BJ (cell line): ENCODE data around the gene GBGT1. TPM values are rescaled to one million over a fixed set of nuclear protein-coding genes. Genes with fewer than 3 reads are reported as not detected.

Experiments
- CTCF ChIA-PET: fragments of 350-600 bp; formaldehyde crosslinking; extraction: SDS; loops from one replicate; lab custom pipeline; 2021; ENCODE audit warnings: antibody characterized with exemption, inconsistent platforms; lab: Yijun Ruan, JAX
- POLR2A ChIA-PET: fragments of 300-600 bp; sonication (Branson Sonifier 250); formaldehyde crosslinking; extraction: SDS; loops from one replicate; lab custom pipeline; 2021; ENCODE audit warnings: antibody characterized with exemption; lab: Charles Lee
- DNase-seq: peaks from one replicate; pipeline ENCODE4 v3.0.0-alpha.2; 2011; ENCODE audit warnings: low read depth
- H3K27me3 ChIP-seq: 2 replicates; pipeline ENCODE4 v1.6.0; 2011; ENCODE audit warnings: low read length; ENCODE audit not compliant: control insufficient read depth, insufficient read depth
- H3K36me3 ChIP-seq: 2 replicates; pipeline ENCODE4 v1.5.1; 2011; ENCODE audit warnings: low read length; ENCODE audit not compliant: control insufficient read depth, insufficient read depth
- H3K4me3 ChIP-seq: 2 replicates; pipeline ENCODE4 v1.5.1; 2011; ENCODE audit warnings: low read depth, mild to moderate bottlenecking, control low read depth, low read length
- CTCF ChIP-seq: IDR thresholded peaks from 2 replicates; pipeline ENCODE4 v1.5.1; 2011; ENCODE audit warnings: low read depth, mild to moderate bottlenecking, control low read depth, inconsistent platforms, low read length, moderate library complexity; ENCODE audit not compliant: insufficient read depth
- polyA plus RNA-seq: library from polyadenylated mRNA; depleted of rRNA; stranded (reverse); fragments of >200 nt; gene quantifications from 2 replicates; pipeline ENCODE4 v1.2.3, GENCODE V29; 2011

Gene GBGT1
- polyA plus RNA-seq, 1 experiment = 10.3 TPM

GRCh38 chr9:133121198-133121914, 42.4 kb downstream of the GBGT1 start, which contains the start of gene RALGDS:
Gene RALGDS, minus strand, starts transcription at chr9:133121240. Its CDS starts 86 bp downstream, at chr9:133121154.
- POLR2A ChIA-PET = no interaction called here
- TF ChIP-seq CTCF = no peak
- DNase-seq = no peak
- Histone ChIP-seq H3K27me3 (no peaks in the 10 kb centered on the region), H3K36me3 (no peaks in the 10 kb centered on the region; the same call in 1 of the 2 replicates), H3K4me3 (peak within 1 kb of the TSS; percentile 57)
- CTCF ChIA-PET = interaction anchor here (25.9 kb wide), 1 partner anchor 27 kb away, joined by 505 read pairs; no protein-coding TSS in a partner anchor

DNA sequence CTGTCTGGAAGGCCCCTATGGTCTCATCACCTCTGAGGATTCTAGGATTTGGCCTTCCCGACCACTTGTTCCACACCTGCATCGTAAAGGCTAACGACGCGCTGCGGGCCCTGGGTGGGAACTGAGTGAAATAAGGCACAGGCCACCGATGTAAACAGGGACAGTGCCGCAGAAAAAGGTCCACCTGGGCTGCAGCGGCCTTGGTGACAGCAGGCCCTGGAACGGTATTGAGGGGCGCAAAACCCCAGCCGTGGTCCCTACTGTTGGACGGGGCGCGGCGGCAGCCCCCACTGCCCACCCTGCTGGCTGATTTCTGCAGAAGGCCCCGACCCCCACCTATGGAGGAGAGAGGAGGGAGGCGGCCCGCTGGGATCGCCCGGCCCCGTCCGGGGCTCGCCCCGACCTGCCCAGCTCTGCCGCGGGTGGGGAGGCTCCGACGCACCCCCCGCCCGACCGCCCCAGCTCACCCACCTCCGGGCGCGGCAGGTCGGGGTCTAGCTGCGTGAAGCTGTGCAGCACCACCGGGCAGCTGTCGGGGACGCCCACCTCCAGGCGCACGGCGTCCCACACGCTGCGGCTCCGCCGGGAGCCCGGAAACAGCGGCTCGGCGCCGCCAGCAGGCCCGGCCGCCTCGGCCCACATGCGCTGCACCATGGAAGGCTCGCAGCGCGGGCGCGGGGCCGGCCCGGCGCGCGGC, 43.1 kb downstream of the GBGT1 start:
- Histone ChIP-seq H3K36me3 (peaks cover 1% of the 10 kb centered on the region; the same call in 1 of the 2 replicates), H3K27me3 (no peaks in the 10 kb centered on the region), H3K4me3 (peak overlapping the region; percentile 57)
- ChIA-PET CTCF (interaction anchor here (25.9 kb wide), 1 partner anchor 27 kb away, joined by 505 read pairs; no protein-coding TSS in a partner anchor), POLR2A (no interaction called here)
- no peak for TF ChIP-seq CTCF
- DNase-seq = no peak

GRCh38 chr9:133119846-133120500, 43.7 kb downstream of the GBGT1 start:
- no peak for DNase-seq
- CTCF ChIA-PET = interaction anchor here (0.6 to 25.9 kb wide), 7 partner anchors 12 to 122 kb away, joined by 3 to 505 read pairs (median 5); no protein-coding TSS in a partner anchor
- no peak for TF ChIP-seq CTCF
- Histone ChIP-seq H3K36me3 (peaks cover 1% of the 10 kb centered on the region; the same call in 1 of the 2 replicates), H3K4me3 (peak overlapping the region; percentile 57), H3K27me3 (no peaks in the 10 kb centered on the region)
- POLR2A ChIA-PET = no interaction called here

DNA sequence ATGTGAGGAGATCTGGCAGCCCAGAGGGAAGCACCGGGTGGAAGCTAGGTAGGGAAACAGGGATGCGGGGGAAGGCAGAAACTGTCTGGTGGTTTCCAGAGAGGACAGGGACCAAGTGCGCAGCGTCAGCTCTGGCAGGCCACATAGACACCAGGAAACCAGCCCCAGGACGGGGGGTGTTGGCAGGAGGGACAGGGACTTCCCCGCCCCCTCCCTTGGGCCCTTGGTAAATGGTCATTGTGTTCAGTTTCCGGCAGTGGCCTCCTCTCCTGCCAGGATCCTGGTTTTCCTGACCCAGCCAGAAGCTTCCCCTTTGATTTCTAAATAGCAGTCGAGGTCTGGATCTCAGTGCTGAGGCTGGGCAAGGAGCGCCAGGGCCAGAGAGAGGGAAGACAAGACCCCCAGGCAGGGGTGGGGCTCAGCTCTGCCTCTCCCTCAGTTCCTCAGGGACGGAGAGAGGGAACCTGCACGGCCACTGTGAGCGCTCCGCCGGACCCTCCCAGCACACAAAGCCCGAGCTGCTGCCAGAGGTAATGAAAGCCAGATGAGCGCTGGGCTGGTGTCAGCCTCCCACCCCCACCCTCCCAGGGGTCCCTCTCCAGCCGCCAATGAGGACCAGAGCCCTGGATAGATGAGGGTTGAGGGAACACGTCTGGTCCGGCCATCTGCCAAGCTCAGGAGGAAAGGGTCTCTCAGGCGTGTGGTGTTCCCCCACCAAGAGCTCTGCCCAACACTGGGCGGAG, 44.4 kb downstream of the GBGT1 start:
- ChIA-PET CTCF (interaction anchor here (0.6 to 25.9 kb wide), 7 partner anchors 12 to 121 kb away, joined by 3 to 505 read pairs (median 5); no protein-coding TSS in a partner anchor), POLR2A (no interaction called here)
- DNase-seq = no peak
- no peak for TF ChIP-seq CTCF
- Histone ChIP-seq H3K4me3 (peak overlapping the region; percentile 57), H3K36me3 (peaks cover 1% of the 10 kb centered on the region; the same call in 1 of the 2 replicates), H3K27me3 (no peaks in the 10 kb centered on the region)
